ENCODE results near the gene B3GNT7. TPM values are rescaled to one million over a fixed set of nuclear protein-coding genes. Genes with fewer than 3 reads are reported as not detected.

B3GNT7 gene
- total RNA-seq, 1 donor from 2014 or later = not detected

GRCh38 chr2:231409776-231410175 lies 14.3 kb downstream of the B3GNT7 start:
- Mint-ChIP-seq H3K4me3 (no peak overlapping the region), H3K27ac (no peak overlapping the region), H3K36me3 (ENCODE audit: low read depth) (peaks cover 2% of the 10 kb centered on the region), H3K9me3 (peaks cover 3% of the 10 kb centered on the region), H3K27me3 (peaks cover 36% of the 10 kb centered on the region), H3K4me1 (peaks cover 16% of the 10 kb centered on the region)
- intact Hi-C loops (cut with micrococcal nuclease) = loop anchor here (5.0 kb wide), 2 partner anchors 112 to 182 kb away; no protein-coding TSS in a partner anchor
- DNase-seq = no peak

GRCh38 chr2:231410293-231411004 lies 14.9 kb downstream of the B3GNT7 start:
- Mint-ChIP-seq H3K36me3 (ENCODE audit: low read depth) (peaks cover 2% of the 10 kb centered on the region), H3K9me3 (peaks cover 3% of the 10 kb centered on the region), H3K27ac (no peak overlapping the region), H3K4me3 (no peak overlapping the region), H3K4me1 (peaks cover 14% of the 10 kb centered on the region), H3K27me3 (peaks cover 39% of the 10 kb centered on the region)
- DNase-seq = no peak
- intact Hi-C loops (cut with micrococcal nuclease) = loop anchor here (5.0 kb wide), 1 partner anchor 183 kb away; no protein-coding TSS in a partner anchor

- H3K9me3 Mint-ChIP-seq = peaks cover 3% of the 10 kb centered on the region
- H3K27ac Mint-ChIP-seq = no peak overlapping the region
- H3K36me3 Mint-ChIP-seq (ENCODE audit: low read depth) = peaks cover 2% of the 10 kb centered on the region
- DNase-seq = no peak
- peaks cover 43% of the 10 kb centered on the region for H3K27me3 Mint-ChIP-seq
- intact Hi-C loops (cut with micrococcal nuclease) = loop anchor here (5.0 kb wide), 1 partner anchor 184 kb away; no protein-coding TSS in a partner anchor
- H3K4me1 Mint-ChIP-seq = peaks cover 8% of the 10 kb centered on the region
- H3K4me3 Mint-ChIP-seq = no peak overlapping the region
These were observed 15.7 kb downstream of the B3GNT7 start for GRCh38 chr2:231411237-231411636.

- peaks cover 3% of the 10 kb centered on the region for H3K9me3 Mint-ChIP-seq
- peak overlapping the region; percentile 26 for H3K4me3 Mint-ChIP-seq
- H3K27me3 Mint-ChIP-seq = peaks cover 44% of the 10 kb centered on the region
- DNase-seq = peak; percentile 86
- H3K36me3 Mint-ChIP-seq (ENCODE audit: low read depth) = peaks cover 2% of the 10 kb centered on the region
- peaks cover 2% of the 10 kb centered on the region for H3K4me1 Mint-ChIP-seq
- no peak overlapping the region for H3K27ac Mint-ChIP-seq
- intact Hi-C loops (cut with micrococcal nuclease) = loop anchor here (5.0 kb wide), 1 partner anchor 185 kb away; no protein-coding TSS in a partner anchor
These were observed 16.5 kb downstream of the B3GNT7 start for GRCh38 chr2:231411831-231412617.

GRCh38 chr2:231412618-231412963 lies 17.1 kb downstream of the B3GNT7 start:
- intact Hi-C loops (cut with micrococcal nuclease) = loop anchor here (5.0 kb wide), 1 partner anchor 185 kb away; no protein-coding TSS in a partner anchor
- Mint-ChIP-seq H3K27me3 (peaks cover 46% of the 10 kb centered on the region), H3K4me1 (peaks cover 2% of the 10 kb centered on the region), H3K9me3 (peaks cover 3% of the 10 kb centered on the region), H3K27ac (no peak overlapping the region), H3K4me3 (peak overlapping the region; percentile 26), H3K36me3 (ENCODE audit: low read depth) (peaks cover 2% of the 10 kb centered on the region)
- no peak for DNase-seq

GRCh38 chr2:231413456-231413855 lies 17.9 kb downstream of the B3GNT7 start:
- Mint-ChIP-seq H3K9me3 (peaks cover 3% of the 10 kb centered on the region), H3K4me1 (peaks cover 2% of the 10 kb centered on the region), H3K4me3 (no peak overlapping the region), H3K27me3 (peaks cover 49% of the 10 kb centered on the region), H3K27ac (no peak overlapping the region), H3K36me3 (ENCODE audit: low read depth) (peaks cover 2% of the 10 kb centered on the region)
- intact Hi-C loops (cut with micrococcal nuclease) = loop anchor here (5.0 kb wide), 1 partner anchor 186 kb away; no protein-coding TSS in a partner anchor
- DNase-seq = no peak

- intact Hi-C loops (cut with micrococcal nuclease) = loop anchor here (5.0 kb wide), 1 partner anchor 187 kb away; no protein-coding TSS in a partner anchor
- Mint-ChIP-seq H3K9me3 (peaks cover 3% of the 10 kb centered on the region), H3K4me1 (peaks cover 2% of the 10 kb centered on the region), H3K4me3 (no peak overlapping the region), H3K27me3 (peaks cover 46% of the 10 kb centered on the region), H3K36me3 (ENCODE audit: low read depth) (peaks cover 2% of the 10 kb centered on the region), H3K27ac (no peak overlapping the region)
- DNase-seq = no peak
These were observed 18.5 kb downstream of the B3GNT7 start for GRCh38 chr2:231413921-231414476.

- no peak overlapping the region for H3K4me3 Mint-ChIP-seq
- no peak for DNase-seq
- no peak overlapping the region for H3K27ac Mint-ChIP-seq
- H3K36me3 Mint-ChIP-seq (ENCODE audit: low read depth) = peaks cover 2% of the 10 kb centered on the region
- peaks cover 3% of the 10 kb centered on the region for H3K9me3 Mint-ChIP-seq
- peaks cover 2% of the 10 kb centered on the region for H3K4me1 Mint-ChIP-seq
- peaks cover 44% of the 10 kb centered on the region for H3K27me3 Mint-ChIP-seq
- intact Hi-C loops (cut with micrococcal nuclease) = no loop called here
These were observed 19.5 kb downstream of the B3GNT7 start for GRCh38 chr2:231415029-231415428.

GRCh38 chr2:231418820-231419640 lies 23.5 kb downstream of the B3GNT7 start:
- peaks cover 19% of the 10 kb centered on the region for H3K27me3 Mint-ChIP-seq
- no peak overlapping the region for H3K27ac Mint-ChIP-seq
- H3K4me1 Mint-ChIP-seq = peaks cover 2% of the 10 kb centered on the region
- H3K4me3 Mint-ChIP-seq = no peak overlapping the region
- H3K36me3 Mint-ChIP-seq (ENCODE audit: low read depth) = no peaks in the 10 kb centered on the region
- DNase-seq = no peak
- H3K9me3 Mint-ChIP-seq = no peaks in the 10 kb centered on the region
- intact Hi-C loops (cut with micrococcal nuclease) = no loop called here

GRCh38 chr2:231421051-231421580 lies 25.6 kb downstream of the B3GNT7 start:
- H3K4me3 Mint-ChIP-seq = no peak overlapping the region
- intact Hi-C loops (cut with micrococcal nuclease) = no loop called here
- no peaks in the 10 kb centered on the region for H3K36me3 Mint-ChIP-seq (ENCODE audit: low read depth)
- H3K27ac Mint-ChIP-seq = no peak overlapping the region
- peaks cover 6% of the 10 kb centered on the region for H3K4me1 Mint-ChIP-seq
- no peak for DNase-seq
- peaks cover 6% of the 10 kb centered on the region for H3K27me3 Mint-ChIP-seq
- no peaks in the 10 kb centered on the region for H3K9me3 Mint-ChIP-seq

GRCh38 chr2:231422056-231422455 lies 26.5 kb downstream of the B3GNT7 start:
- Mint-ChIP-seq H3K27me3 (peaks cover 5% of the 10 kb centered on the region), H3K9me3 (no peaks in the 10 kb centered on the region), H3K27ac (no peak overlapping the region), H3K36me3 (ENCODE audit: low read depth) (no peaks in the 10 kb centered on the region), H3K4me1 (peaks cover 7% of the 10 kb centered on the region), H3K4me3 (no peak overlapping the region)
- intact Hi-C loops (cut with micrococcal nuclease) = no loop called here
- DNase-seq = no peak

- intact Hi-C loops (cut with micrococcal nuclease) = no loop called here
- Mint-ChIP-seq H3K4me1 (peaks cover 7% of the 10 kb centered on the region), H3K9me3 (no peaks in the 10 kb centered on the region), H3K36me3 (ENCODE audit: low read depth) (no peaks in the 10 kb centered on the region), H3K4me3 (no peak overlapping the region), H3K27ac (no peak overlapping the region), H3K27me3 (no peaks in the 10 kb centered on the region)
- DNase-seq = no peak
These were observed 27.7 kb downstream of the B3GNT7 start for GRCh38 chr2:231423176-231423575.

- Mint-ChIP-seq H3K27ac (no peak overlapping the region), H3K4me1 (peaks cover 7% of the 10 kb centered on the region), H3K9me3 (peaks cover 3% of the 10 kb centered on the region), H3K4me3 (no peak overlapping the region), H3K27me3 (no peaks in the 10 kb centered on the region), H3K36me3 (ENCODE audit: low read depth) (no peaks in the 10 kb centered on the region)
- no peak for DNase-seq
- intact Hi-C loops (cut with micrococcal nuclease) = no loop called here
These were observed 29.8 kb downstream of the B3GNT7 start for GRCh38 chr2:231425291-231425810.
